ENCODE data around the gene TMF1.

GRCh38 chr3:69044608-69045007 lies 7.5 kb downstream of the TMF1 start:
- TF ChIP-seq EZH2 (IDR thresholded peaks at IDR 0.05; ENCODE audit: insufficient read depth, poor library complexity, severe bottlenecking): no peak
- no peak for TF ChIP-seq EZH2phosphoT487 (IDR thresholded peaks at IDR 0.05; ENCODE audit: insufficient read depth, low read depth)
